ENCODE results near the gene TTYH3. TPM values are rescaled to one million over a fixed set of nuclear protein-coding genes. Genes with fewer than 3 reads are reported as not detected.
"Not testable (repeated sequence)": the region's sequence is repeated elsewhere in the genome, so short reads cannot be mapped to it uniquely, and the experiment has no call there.

TTYH3 gene
- total RNA-seq, 1 donor: 22.4 TPM

DNA sequence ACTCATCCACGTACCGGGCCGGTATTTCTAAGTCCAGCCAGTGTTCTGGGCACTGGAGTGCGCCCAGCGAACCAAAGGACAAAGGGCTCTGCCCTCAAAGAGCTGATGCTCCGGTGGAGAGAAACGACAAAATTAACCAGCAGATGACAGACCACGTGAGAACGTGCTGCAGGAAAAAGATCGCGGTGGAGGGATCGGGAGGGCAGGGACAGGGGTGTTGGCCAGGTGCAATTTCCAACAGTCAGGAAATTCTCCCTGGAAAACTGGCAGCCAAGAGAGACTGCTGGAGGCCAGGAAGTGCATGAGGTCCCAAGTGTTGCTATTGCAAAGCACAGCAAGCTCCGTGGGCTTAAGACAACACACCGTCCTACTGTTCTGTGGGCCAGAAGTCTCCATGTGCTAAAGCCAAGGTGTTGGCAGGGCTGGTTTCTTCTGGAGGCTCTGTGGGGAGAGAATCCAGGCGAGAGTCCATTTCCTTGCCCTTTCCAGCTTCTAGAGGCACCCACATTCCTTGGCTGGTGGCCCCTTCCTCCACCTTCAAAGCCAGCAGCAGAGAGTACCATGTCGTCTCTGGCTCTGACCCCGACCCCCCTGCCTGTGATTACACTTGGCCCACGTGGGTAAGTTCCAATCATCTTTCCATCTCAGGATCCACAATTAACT is 34.9 kb downstream of the TTYH3 start:
- H3K9me3 ChIP-seq (ENCODE audit: low read depth, low read length): no peaks in the 10 kb centered on the region
- H3K27me3 ChIP-seq (ENCODE audit: insufficient read depth, low read length): no peaks in the 10 kb centered on the region
- H3K4me3 ChIP-seq (ENCODE audit: low read length): no peak overlapping the region
- peaks cover 5% of the 10 kb centered on the region for H3K4me1 ChIP-seq (ENCODE audit: insufficient read depth, low read length)

DNA sequence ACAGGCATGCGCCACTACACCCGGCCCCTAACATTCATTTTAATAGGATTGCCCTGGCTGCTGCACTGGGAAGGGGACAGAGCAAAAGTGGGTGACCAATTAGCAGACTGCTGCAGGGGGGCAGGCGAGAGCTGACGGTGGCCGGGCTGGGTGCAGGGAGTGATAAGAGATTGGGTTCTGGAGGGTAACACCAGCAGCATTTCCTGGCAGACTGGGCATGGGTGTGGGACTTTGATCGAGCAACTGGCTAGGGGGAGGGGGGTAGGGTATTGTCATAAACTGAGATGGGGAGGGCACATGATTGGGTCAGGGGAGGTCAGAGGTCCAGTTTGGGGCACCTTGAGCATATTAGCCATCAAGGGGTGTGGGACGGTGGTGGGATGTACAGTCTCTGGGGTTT is 36.1 kb downstream of the TTYH3 start:
- Histone ChIP-seq H3K27me3 (ENCODE audit: insufficient read depth, low read length) (no peaks in the 10 kb centered on the region), H3K4me3 (ENCODE audit: low read length) (no peak overlapping the region), H3K9me3 (ENCODE audit: low read depth, low read length) (no peaks in the 10 kb centered on the region), H3K4me1 (ENCODE audit: insufficient read depth, low read length) (peaks cover 5% of the 10 kb centered on the region)

DNA sequence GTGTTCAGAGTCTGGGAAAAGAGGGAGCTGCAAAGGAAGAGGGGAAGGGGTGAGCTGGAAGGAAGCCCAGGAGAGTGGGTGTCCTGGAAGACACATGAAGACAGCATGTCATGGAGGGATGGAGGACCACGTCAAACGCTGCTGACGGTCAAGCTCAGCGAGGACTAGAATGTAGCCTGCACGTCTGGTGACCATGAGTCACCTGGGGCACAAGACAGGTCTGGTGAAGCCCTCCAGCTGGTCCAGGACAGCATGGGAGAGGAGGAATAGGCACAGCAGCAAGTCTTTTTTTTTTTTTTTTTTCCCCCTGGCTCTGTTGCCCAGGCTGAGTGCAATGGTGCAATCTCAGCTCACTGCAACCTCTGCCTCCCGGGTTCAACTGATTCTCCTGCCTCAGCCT is 36.6 kb downstream of the TTYH3 start:
- H3K4me3 ChIP-seq (ENCODE audit: low read length): no peak overlapping the region
- no peaks in the 10 kb centered on the region for H3K27me3 ChIP-seq (ENCODE audit: insufficient read depth, low read length)
- no peaks in the 10 kb centered on the region for H3K9me3 ChIP-seq (ENCODE audit: low read depth, low read length)
- H3K4me1 ChIP-seq (ENCODE audit: insufficient read depth, low read length): peaks cover 5% of the 10 kb centered on the region

DNA sequence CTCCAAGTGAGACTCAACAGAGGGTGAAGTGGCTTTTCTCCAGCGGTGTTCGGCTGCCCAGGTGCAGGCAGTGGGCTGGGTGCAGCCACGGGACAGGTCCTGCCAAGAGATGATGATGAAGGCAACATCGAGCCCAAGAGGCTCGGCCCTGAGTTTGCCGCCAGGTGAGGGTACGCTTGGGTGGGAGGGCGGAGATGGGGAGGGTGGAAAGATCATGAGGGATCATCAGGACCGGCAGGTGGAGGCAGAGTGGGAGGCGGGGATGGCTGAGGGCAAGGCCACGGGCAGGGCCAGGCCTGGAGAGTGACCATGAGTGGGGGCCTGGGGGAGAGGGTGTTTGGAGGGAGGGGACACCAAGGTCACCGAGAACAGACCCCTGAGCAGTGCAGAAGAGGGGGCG is 38.4 kb downstream of the TTYH3 start:
- no peak overlapping the region for H3K4me3 ChIP-seq (ENCODE audit: low read length)
- H3K27me3 ChIP-seq (ENCODE audit: insufficient read depth, low read length): no peaks in the 10 kb centered on the region

DNA sequence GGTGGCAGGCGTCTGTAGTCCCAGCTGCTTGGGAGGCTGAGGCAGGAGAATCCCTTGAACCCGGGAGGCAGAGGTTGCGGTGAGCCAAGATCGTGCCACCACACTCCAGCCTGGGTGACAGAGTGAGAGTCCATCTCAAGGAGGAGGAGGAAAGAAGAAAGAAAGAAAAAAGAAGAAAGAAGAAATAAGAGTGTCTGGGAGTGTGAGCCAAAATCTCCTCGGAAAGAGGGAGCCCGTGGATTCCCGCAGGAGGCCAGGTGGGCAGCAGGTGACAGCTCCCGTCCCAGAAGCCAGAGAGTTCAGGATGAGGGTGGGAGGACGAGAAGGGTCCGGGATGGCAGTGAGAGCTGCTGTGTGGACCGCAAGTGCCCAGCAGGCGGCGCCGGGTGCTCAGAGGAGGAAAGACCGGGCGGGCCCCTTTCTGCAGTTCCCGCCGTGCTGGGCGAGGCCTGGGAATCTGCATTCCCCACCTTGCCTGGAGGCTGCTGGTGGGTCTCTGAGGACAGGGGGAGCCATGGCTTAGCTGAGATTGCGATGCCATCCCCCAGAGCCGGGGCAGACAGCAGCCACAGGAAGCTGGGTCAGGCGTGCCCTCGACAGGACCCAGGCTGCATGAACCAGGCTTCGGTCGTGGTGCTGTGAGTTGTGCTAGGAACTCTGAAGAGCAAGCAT is 39.1 kb downstream of the TTYH3 start:
- Histone ChIP-seq H3K4me3 (ENCODE audit: low read length) (no peak overlapping the region), H3K27me3 (ENCODE audit: insufficient read depth, low read length) (no peaks in the 10 kb centered on the region), H3K9me3 (ENCODE audit: low read depth, low read length) (no peaks in the 10 kb centered on the region), H3K4me1 (ENCODE audit: insufficient read depth, low read length) (peaks cover 5% of the 10 kb centered on the region)

More for the DNA sequence above, 38.4 kb downstream of the TTYH3 start:
- H3K4me1 ChIP-seq (ENCODE audit: insufficient read depth, low read length): peaks cover 5% of the 10 kb centered on the region
- H3K9me3 ChIP-seq (ENCODE audit: low read depth, low read length): no peaks in the 10 kb centered on the region

DNA sequence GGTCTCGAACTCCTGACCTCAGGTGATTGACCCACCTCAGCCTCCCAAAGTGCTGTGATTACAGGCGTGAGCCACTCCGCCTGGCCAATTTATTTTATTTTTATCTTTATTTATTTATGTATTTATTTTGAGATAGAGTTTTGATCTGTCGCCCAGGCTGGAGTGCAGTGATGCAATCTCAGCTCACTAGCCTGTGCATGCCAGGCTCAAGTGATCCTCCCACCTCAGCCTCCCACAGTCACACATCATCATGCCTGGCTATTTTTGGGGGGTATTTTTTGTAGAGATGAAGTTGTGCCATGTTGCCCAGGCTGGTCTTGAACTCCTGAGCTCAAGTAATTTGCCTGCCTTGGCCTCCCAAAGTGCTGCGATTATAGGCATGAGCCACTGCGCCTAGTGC is 41.4 kb downstream of the TTYH3 start:
- not testable (repeated sequence) for H3K4me3 ChIP-seq (ENCODE audit: low read length); H3K9me3 ChIP-seq (ENCODE audit: low read depth, low read length); H3K4me1 ChIP-seq (ENCODE audit: insufficient read depth, low read length); H3K27me3 ChIP-seq (ENCODE audit: insufficient read depth, low read length)

DNA sequence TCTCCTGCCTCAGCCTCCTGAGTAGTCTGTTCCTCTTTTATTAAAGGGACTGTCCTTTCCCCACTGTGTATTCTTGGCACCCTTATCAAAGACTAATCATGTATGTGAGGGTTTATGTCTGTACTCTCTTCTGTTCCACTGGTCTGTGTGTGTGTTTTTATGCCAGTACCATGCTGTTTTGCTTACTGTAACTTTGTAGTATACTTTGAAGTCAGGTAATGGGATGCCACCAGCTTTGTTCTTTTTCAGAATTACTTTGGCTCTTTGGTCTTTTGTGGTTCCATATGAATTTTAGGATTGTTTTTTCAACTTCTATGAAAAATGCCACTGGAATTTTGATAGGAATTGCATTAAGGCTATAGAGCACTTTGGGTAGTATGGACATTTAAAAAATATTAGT is 42.1 kb downstream of the TTYH3 start:
- Histone ChIP-seq H3K27me3 (ENCODE audit: insufficient read depth, low read length) (no peaks in the 10 kb centered on the region), H3K9me3 (ENCODE audit: low read depth, low read length) (no peaks in the 10 kb centered on the region), H3K4me1 (ENCODE audit: insufficient read depth, low read length) (peaks cover 5% of the 10 kb centered on the region), H3K4me3 (ENCODE audit: low read length) (no peak overlapping the region)

DNA sequence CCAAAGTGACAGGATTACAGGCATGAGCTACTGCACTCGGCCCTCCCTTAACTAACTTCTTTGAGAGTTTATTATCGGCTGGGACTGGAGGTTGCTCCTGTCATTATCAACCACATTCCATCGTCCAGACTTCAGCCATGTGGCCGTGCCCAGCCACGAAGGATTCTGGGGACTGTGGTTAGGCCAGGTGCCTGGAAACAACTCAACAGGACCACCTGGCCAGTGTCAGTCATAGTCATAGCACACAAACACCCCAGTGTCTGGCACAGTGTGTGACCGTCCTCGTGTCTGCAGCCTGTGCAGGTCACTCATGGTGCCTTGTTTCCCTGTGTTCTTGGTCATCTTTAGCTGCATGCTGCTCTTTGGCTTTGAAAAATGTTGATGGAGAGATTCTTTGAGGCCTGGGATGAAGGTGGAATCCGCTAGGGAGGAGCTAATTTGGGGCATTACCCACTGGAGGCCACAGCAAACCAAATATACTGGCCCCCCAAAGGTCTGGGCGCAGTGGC is 43.5 kb downstream of the TTYH3 start:
- peaks cover 5% of the 10 kb centered on the region for H3K4me1 ChIP-seq (ENCODE audit: insufficient read depth, low read length)
- H3K27me3 ChIP-seq (ENCODE audit: insufficient read depth, low read length): no peaks in the 10 kb centered on the region
- no peak overlapping the region for H3K4me3 ChIP-seq (ENCODE audit: low read length)
- H3K9me3 ChIP-seq (ENCODE audit: low read depth, low read length): no peaks in the 10 kb centered on the region

DNA sequence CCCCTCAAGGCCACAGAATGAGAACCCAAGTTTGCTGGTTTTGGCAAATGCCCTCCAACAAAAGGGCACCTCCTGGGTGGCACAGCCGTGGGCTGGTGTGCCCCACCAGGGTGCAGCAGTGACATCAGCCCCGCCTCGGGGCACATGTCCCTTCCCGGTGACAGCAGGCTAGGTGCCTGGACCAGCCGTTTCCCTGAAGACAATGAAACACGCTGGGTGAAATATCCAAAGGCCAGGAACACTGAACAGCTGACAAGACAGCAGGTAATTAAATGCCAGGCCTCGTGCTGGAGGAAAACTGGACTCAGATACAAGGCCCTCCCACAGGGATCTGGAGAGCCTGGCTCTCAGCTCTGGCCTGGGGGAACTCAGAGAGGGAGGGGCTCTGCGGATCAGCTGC is 44.8 kb downstream of the TTYH3 start:
- not testable (repeated sequence) for H3K4me1 ChIP-seq (ENCODE audit: insufficient read depth, low read length); H3K9me3 ChIP-seq (ENCODE audit: low read depth, low read length); H3K27me3 ChIP-seq (ENCODE audit: insufficient read depth, low read length); H3K4me3 ChIP-seq (ENCODE audit: low read length)

DNA sequence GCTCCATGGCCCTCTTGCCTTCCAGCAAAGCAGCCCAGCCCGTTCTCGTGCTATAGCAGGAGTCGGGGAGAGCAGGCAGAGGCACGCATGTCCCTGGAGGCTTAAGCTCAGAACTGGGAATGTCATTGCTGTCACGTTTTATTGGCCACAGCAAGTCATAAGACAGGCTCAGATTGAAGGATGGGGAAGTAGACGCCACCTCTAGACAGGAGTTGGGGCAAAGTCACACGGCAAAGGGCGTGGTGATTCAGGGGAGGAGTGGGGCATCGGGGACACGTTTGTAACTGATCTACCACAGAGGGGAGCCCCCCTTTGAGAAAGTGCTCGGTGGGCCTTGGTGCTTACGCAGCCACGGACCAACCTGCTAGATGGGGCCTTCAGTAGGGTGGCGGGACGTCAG is 46.7 kb downstream of the TTYH3 start:
- not testable (repeated sequence) for H3K27me3 ChIP-seq (ENCODE audit: insufficient read depth, low read length); H3K4me1 ChIP-seq (ENCODE audit: insufficient read depth, low read length); H3K4me3 ChIP-seq (ENCODE audit: low read length); H3K9me3 ChIP-seq (ENCODE audit: low read depth, low read length)

DNA sequence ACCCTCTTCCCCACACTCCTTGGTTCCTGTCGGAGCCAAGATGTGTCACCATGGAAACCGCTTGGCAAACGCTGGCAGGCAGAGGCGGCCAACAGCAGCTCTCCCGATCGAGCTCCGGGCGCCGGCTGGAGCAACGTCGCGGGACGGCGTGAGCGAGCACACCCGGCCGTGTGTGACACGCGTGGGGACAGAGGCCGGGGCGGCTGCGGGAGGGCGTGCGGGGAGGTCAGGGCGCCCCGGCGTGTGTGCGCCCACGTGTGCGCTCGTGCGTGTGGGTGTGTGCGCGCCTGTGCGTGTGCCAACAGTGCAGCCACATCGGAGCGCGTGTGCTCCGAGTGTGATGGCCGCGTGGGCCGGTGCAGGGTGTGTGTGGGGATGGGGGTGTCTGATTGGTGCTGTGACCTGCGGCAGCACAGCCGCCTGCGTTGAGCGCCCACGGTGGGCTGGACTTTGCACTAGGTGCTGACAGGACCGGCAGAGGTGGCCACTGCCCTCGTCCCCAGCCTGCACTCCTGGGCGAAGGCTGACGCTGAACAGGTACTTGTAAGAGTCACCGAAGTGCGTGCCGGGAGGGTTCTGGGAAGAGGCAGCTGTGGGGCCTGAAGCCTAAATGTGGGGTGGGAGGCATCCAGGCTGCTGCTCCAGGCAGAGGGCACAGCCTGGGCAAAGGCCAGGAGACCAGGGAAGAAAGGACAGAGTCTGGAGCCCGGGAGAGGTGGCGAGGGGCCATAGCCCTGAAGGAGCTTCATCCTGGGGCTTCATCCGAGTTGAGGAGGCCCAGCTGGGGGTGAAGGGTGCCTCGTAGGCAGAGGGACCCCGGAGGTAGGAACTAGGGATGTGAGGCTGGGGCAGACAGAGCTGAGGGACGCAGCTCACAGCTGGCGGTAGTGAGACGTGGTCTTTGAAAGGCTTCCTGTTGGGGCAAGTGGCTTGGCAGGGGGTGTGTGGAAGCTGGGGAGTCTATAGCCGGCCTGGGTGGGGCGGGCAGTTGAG is 47.6 kb downstream of the TTYH3 start:
- H3K27me3 ChIP-seq (ENCODE audit: insufficient read depth, low read length); H3K4me1 ChIP-seq (ENCODE audit: insufficient read depth, low read length); H3K4me3 ChIP-seq (ENCODE audit: low read length); H3K9me3 ChIP-seq (ENCODE audit: low read depth, low read length): not testable (repeated sequence)

DNA sequence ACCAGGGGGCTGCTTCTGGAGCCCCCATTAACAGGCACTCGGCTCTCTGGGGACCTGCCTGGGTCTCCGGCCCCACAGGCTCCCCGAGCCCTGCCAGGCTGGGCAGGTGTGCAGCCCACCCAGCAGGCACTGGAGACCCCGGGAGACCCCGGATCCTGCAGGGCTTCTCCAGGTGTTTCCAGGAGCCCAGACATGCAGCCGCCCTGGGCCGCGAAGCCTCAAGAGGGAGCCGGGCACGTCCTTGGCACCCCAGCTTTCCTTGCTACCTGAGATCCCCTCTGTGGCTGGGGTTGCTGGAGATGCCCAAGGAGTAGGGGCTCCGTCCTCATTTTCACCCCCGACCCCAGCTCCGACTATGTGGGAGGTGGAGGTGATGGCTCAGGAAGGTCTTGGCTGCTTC is 48.5 kb downstream of the TTYH3 start:
- H3K9me3 ChIP-seq (ENCODE audit: low read depth, low read length): no peaks in the 10 kb centered on the region
- H3K27me3 ChIP-seq (ENCODE audit: insufficient read depth, low read length): no peaks in the 10 kb centered on the region
- H3K4me3 ChIP-seq (ENCODE audit: low read length): no peak overlapping the region
- no peaks in the 10 kb centered on the region for H3K4me1 ChIP-seq (ENCODE audit: insufficient read depth, low read length)

DNA sequence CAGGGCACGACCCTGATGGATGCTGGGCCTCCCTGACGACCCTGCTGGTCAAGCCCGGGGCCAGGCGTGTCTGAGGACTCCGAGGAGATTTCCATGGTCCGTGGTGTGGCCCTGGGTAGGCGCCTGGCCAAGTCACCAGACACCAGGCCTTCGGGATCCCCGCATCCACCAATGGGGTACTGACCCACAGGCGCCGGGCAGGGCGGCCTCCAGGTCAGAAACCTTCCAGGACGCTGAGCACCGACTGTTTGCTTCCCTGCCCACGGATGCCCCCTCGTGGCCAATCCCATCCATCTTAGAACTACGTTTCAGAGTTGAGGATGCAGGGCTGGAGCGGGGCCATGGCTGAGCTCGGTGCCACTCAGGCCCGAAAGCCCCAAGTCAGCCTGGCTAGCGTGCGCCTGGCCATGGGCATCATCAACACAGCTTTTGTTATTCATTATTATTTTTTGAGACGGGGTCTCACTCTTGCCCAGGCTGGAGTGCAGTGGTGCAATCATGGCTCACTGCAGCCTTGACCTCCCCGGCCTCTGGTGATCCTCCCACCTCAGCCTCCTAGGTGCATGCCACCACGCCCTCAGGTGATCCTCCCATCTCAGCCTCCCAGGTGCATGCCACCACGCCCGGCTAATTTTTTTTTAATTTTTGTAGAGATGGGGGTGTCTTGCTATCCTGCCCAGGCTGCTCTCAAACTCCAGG is 49.2 kb downstream of the TTYH3 start:
- no peaks in the 10 kb centered on the region for H3K4me1 ChIP-seq (ENCODE audit: insufficient read depth, low read length)
- H3K4me3 ChIP-seq (ENCODE audit: low read length): no peak overlapping the region
- peaks cover 3% of the 10 kb centered on the region for H3K27me3 ChIP-seq (ENCODE audit: insufficient read depth, low read length)
- H3K9me3 ChIP-seq (ENCODE audit: low read depth, low read length): no peaks in the 10 kb centered on the region

DNA sequence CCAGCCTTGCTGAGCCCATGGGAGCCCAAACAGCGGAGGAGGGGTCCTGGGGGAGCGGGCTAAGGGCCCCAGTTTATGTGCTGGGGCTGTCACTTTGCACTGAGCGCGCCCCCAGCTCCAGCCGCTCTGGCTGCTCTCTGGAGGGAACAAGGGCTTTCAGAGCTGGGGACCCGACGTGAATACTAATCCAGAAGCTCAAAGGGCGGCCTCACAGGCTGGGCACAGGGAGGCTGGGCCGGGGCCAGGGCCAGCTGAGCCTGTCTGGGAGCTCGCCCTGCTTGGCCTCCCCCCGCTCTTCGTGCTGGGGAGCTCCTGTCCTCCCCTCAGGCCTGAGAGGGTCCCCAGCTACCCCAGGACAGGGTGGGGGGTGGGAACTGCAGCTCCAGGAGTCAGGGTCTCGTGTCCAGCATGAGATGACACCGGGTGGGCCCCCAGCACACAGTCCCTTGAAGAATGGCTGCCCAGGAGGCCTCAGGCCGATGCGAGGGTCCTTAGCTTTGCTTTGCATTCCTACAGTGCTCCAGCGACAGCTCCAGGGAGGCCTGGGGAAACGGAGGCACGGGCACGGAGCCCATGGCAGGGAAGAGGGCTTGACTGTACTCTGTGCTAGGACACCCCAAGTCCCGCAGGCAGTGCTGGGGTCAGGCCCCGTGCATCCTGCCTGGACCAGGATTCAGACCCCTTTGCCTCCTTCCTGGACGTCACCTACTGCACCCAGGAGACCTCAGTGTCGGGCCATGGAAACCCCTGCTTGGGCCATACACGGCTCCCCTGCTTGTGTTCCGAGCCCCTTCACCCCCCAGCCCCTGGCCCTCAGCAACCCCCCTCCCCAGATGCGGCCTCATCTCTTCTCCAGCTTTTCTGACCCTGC is 50.4 kb downstream of the TTYH3 start:
- Histone ChIP-seq H3K4me1 (ENCODE audit: insufficient read depth, low read length) (no peaks in the 10 kb centered on the region), H3K4me3 (ENCODE audit: low read length) (no peak overlapping the region), H3K27me3 (ENCODE audit: insufficient read depth, low read length) (peaks cover 9% of the 10 kb centered on the region), H3K9me3 (ENCODE audit: low read depth, low read length) (no peaks in the 10 kb centered on the region)

All from mononuclear cell (primary cell).